PC-9 (cell line): ENCODE results near the gene HMX3. TPM values are rescaled to one million over a fixed set of nuclear protein-coding genes. Genes with fewer than 3 reads are reported as not detected.

Experiments used
- BruUV-seq: library from RNA; stranded (reverse); fragments of 400-500 nt; replicated peaks from 2 replicates; lab custom pipeline; 2021; lab: Mats Ljungman, UMichigan
- CTCF ChIA-PET: fragments of 300-600 bp; sonication (Branson Sonifier 250); formaldehyde crosslinking; loops from one replicate; lab custom pipeline; 2022; ENCODE audit warnings: antibody characterized with exemption; lab: Charles Lee
- POLR2A ChIA-PET: fragments of 300-600 bp; sonication (Branson Sonifier 250); formaldehyde crosslinking; loops from one replicate; lab custom pipeline; 2022; ENCODE audit warnings: antibody characterized with exemption; ENCODE audit not compliant: unreplicated experiment; lab: Charles Lee
- DNase-seq, 2 experiments: peaks; one replicate each; pipeline versions ENCODE4 v3.0.0 to v3.0.0-alpha.2; 2015 to 2022; ENCODE audit warnings: mixed read lengths in 1 of 2
- H2AFZ ChIP-seq: fragments of 200-600 bp; sonication (generic); 2 replicates; pipeline ENCODE4 v1.8.1; 2017; ENCODE audit warnings: antibody characterized with exemption
- H3F3A ChIP-seq: fragments of 200-600 bp; sonication (generic); 2 replicates; pipeline ENCODE4 v1.8.1; 2017; ENCODE audit warnings: antibody characterized with exemption, mild to moderate bottlenecking, low read depth; ENCODE audit not compliant: insufficient read depth
- H3K27ac ChIP-seq: fragments of 200-600 bp; sonication (generic); 2 replicates; pipeline ENCODE4 v1.6.1; 2016; ENCODE audit warnings: mixed run types
- H3K27me3 ChIP-seq: fragments of 200-600 bp; sonication (generic); 2 replicates; pipeline ENCODE4 v1.6.1; 2016; ENCODE audit warnings: low read depth, mixed run types; ENCODE audit not compliant: insufficient read depth
- H3K36me3 ChIP-seq: fragments of 200-600 bp; sonication (generic); 2 replicates; pipeline ENCODE4 v1.6.1; 2016; ENCODE audit warnings: low read depth, mixed run types
- H3K4me1 ChIP-seq: fragments of 200-600 bp; sonication (generic); replicated peaks from 2 replicates; pipeline ENCODE4 v1.6.1; 2016; ENCODE audit warnings: mixed run types; ENCODE audit not compliant: insufficient read depth
- H3K4me2 ChIP-seq: fragments of 200-600 bp; sonication (generic); 2 replicates; pipeline ENCODE4 v1.6.1; 2017; ENCODE audit warnings: mixed run types
- H3K4me3 ChIP-seq: fragments of 200-600 bp; sonication (generic); 2 replicates; pipeline ENCODE4 v1.6.1; 2016; ENCODE audit warnings: mixed run types
- H3K79me2 ChIP-seq: fragments of 200-600 bp; sonication (generic); 2 replicates; pipeline ENCODE4 v1.6.1; 2017; ENCODE audit warnings: low read depth, mixed run types
- H3K9me2 ChIP-seq: fragments of 200-600 bp; sonication (generic); 2 replicates; pipeline ENCODE4 v1.8.1; 2017; ENCODE audit warnings: mild to moderate bottlenecking; ENCODE audit not compliant: insufficient read depth
- H3K9me3 ChIP-seq: fragments of 200-600 bp; sonication (generic); 2 replicates; pipeline ENCODE4 v1.8.1; 2016; ENCODE audit warnings: low read depth; ENCODE audit not compliant: insufficient read depth
- H4K20me1 ChIP-seq: fragments of 200-600 bp; sonication (generic); 2 replicates; pipeline ENCODE4 v1.8.1; 2017; ENCODE audit not compliant: insufficient read depth
- CTCF ChIP-seq: fragments of 200-600 bp; sonication (generic); conservative IDR thresholded peaks from 2 replicates; pipeline ENCODE4 v1.6.1; 2017; ENCODE audit warnings: mixed run types, antibody characterized with exemption, mild to moderate bottlenecking, moderate library complexity
- EZH2 ChIP-seq: fragments of 200-600 bp; sonication (generic); IDR thresholded peaks from 2 replicates; pipeline ENCODE4 v1.8.0; 2017; ENCODE audit warnings: antibody characterized with exemption, low read depth
- intact Hi-C: fragments of 100-400 bp; cut with micrococcal nuclease; formaldehyde crosslinking; loops from one replicate; pipeline ENCODE4 v1.10.0; 2022; ENCODE audit not compliant: unreplicated experiment
- total RNA-seq: library from RNA; stranded (reverse); gene quantifications from 2 replicates; pipeline ENCODE4 v1.2.3, GENCODE V29; 2021

The HMX3 gene
- total RNA-seq, 1 experiment from 2014 or later, result not detected

DNA sequence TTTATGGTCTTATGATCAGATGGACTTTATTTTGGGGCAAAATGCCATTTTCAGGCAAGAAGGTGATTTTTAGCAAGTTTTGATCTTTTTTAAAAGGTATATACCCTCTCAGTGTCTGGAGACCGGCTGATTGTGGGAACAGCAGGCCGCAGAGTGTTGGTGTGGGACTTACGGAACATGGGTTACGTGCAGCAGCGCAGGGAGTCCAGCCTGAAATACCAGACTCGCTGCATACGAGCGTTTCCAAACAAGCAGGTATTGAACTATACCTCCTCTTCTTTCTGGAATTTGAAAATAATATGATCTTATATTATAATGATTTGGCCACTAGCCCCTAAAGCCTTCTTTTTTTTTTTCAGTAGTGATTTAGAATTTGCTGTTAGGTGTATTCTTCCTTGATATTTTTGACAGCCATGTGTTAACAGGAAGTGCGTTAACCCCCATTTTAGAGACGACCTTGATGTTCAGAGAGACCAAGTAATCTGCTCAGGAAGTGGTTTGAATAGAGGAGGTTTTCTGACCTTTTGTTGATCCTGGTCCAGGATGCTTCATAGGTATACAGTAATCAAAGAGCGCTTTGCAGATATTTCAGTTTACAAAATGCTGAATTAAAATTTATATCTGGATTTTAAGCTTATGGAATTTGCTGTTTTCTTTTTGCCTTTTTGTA lies 24.7 kb downstream of the HMX3 start:
- ChIA-PET POLR2A (no interaction called here), CTCF (no interaction called here)
- no peak for DNase-seq
- Histone ChIP-seq H3F3A (0 out of 2 replicates have a peak, but pooled peaks cover 4% of the 10 kb centered on the region), H2AFZ (no peak overlapping the region), H3K4me1 (peaks cover 17% of the 10 kb centered on the region), H3K27me3 (no peaks in the 10 kb centered on the region), H3K36me3 (peaks cover 69% of the 10 kb centered on the region), H3K9me2 (no peaks in the 10 kb centered on the region), H3K79me2 (peaks cover 47% of the 10 kb centered on the region), H3K4me3 (no peak overlapping the region), H3K4me2 (no peak overlapping the region), H4K20me1 (peaks cover 20% of the 10 kb centered on the region), H3K27ac (no peak overlapping the region), H3K9me3 (no peaks in the 10 kb centered on the region)
- no TSS peak for BruUV-seq
- intact Hi-C loops, result no loop called here
- TF ChIP-seq EZH2 (no peak), CTCF (no peak)

DNA sequence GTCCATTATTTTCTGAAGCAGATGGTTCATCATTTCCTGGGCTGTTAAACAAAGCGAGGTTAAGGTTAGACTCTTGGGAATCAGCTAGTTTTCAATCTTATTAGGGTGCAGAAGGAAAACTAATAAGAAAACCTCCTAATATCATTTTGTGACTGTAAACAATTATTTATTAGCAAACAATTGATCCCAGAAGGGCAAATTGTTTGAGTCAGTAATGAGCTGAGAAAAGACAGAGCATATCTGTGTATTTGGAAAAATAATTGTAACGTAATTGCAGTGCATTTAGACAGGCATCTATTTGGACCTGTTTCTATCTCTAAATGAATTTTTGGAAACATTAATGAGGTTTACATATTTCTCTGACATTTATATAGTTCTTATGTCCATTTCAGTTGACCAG lies 28.5 kb downstream of the HMX3 start:
- BruUV-seq, result no TSS peak
- CTCF ChIA-PET, result no interaction called here

DNA sequence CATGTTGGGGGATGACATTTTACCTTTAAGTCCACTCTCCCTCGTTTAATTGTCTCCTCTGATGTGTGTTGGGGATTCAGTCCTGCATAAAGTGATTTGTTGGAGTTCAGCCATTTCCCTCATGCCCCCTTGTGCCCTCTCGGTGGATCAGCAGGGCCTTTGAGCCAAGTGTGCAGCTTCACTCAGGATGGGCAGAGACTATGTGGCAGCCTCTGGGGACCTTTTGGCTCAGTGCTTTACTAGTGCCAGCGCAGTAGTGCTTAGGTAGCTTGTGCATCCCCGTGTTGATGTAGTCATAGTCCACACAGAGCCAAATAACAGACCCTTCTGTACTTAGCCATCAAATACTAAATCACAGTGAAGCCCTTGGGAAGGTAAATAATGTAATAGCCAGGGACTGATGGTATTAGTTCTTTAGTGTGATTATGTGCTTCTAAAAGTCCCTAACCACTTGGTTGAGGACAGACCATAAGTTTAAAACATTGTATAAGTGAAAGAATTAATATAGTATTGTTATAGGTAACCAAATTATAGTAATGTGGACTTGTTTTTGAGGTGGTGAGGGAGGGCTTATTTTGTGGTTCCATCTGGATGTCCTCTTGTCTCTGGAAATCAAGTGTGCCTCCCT lies 29.8 kb downstream of the HMX3 start:
- H3K9me3 ChIP-seq, result no peaks in the 10 kb centered on the region
- H4K20me1 ChIP-seq, result no peaks in the 10 kb centered on the region; the same call in 1 of the 2 replicates
- no peak overlapping the region for H3K4me2 ChIP-seq
- POLR2A ChIA-PET, result no interaction called here
- H3K27ac ChIP-seq, result no peak overlapping the region
- H3K9me2 ChIP-seq, result no peaks in the 10 kb centered on the region
- H3F3A ChIP-seq, result 0 out of 2 replicates have a peak, but pooled peaks cover 4% of the 10 kb centered on the region
- no peaks in the 10 kb centered on the region for H3K27me3 ChIP-seq
- H3K36me3 ChIP-seq, result peaks cover 29% of the 10 kb centered on the region; the same call in 1 of the 2 replicates
- TF ChIP-seq CTCF (no peak), EZH2 (no peak)
- no peak overlapping the region for H3K4me3 ChIP-seq
- intact Hi-C loops, result no loop called here
- no peak for DNase-seq
- no TSS peak for BruUV-seq
- CTCF ChIA-PET, result no interaction called here
- no peaks in the 10 kb centered on the region for H3K4me1 ChIP-seq
- no peak overlapping the region for H2AFZ ChIP-seq
- no peaks in the 10 kb centered on the region for H3K79me2 ChIP-seq

More for the DNA sequence above, 28.5 kb downstream of the HMX3 start:
- H3K4me2 ChIP-seq, result no peak overlapping the region
- no peak overlapping the region for H2AFZ ChIP-seq
- H3K4me1 ChIP-seq, result no peaks in the 10 kb centered on the region
- TF ChIP-seq CTCF (no peak), EZH2 (no peak)
- H3K27me3 ChIP-seq, result no peaks in the 10 kb centered on the region
- H3K79me2 ChIP-seq, result peaks cover 8% of the 10 kb centered on the region
- intact Hi-C loops, result no loop called here
- 0 out of 2 replicates have a peak, but pooled peaks cover 4% of the 10 kb centered on the region for H3F3A ChIP-seq
- H3K27ac ChIP-seq, result no peak overlapping the region
- DNase-seq, result no peak
- POLR2A ChIA-PET, result no interaction called here
- no peak overlapping the region for H3K4me3 ChIP-seq
- H3K36me3 ChIP-seq, result peaks cover 41% of the 10 kb centered on the region; the same call in 1 of the 2 replicates
- no peaks in the 10 kb centered on the region; the same call in 1 of the 2 replicates for H4K20me1 ChIP-seq
- no peaks in the 10 kb centered on the region for H3K9me2 ChIP-seq
- H3K9me3 ChIP-seq, result no peaks in the 10 kb centered on the region
